ENCODE data around the gene GPRC5A. TPM values are rescaled to one million over a fixed set of nuclear protein-coding genes. Genes with fewer than 3 reads are reported as not detected.

Gene GPRC5A
- total and polyA plus RNA-seq, 4 donors, result 4.6 to 86.0 (median 22.5) TPM

DNA sequence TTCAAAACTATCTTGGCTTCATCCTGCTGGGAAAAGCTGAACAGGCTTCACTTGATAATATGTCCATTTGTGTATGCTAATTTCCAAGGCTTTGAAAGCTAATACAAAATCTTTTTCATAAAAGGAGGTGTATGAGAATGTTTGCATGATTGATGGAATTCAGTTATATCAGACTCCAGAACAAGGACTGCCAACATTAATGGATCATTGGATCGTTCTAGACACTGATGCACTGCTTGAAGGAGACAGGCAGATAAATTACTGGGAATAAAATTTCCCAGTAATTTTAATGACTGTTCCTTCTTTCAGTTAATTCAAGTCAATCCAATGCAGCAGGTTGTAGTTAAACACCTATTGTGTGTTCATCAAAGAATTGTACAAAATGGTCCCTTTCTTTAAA is 60.1 kb downstream of the GPRC5A start:
- intact Hi-C loops (cut with DNase I), result no loop called here

DNA sequence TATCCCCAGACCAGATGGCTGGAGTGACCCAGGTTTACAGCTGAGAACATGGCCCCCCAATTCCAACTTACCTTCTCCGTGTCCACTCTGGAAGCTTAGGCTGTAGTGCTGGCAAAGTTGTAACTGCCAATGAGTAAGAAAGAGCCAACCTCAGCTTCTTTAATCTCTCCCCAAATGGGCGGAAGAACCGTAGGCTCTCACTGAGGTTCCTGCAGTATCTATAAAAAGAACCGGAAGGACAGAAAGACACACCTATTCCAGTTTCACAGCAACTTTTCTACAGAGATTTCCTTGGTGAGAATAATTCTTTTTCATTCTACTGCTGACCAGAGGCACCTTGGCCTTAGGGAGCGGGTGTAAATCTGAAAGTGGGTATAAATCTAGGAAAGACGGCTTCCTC is 60.7 kb downstream of the GPRC5A start, which contains the start of gene GPRC5D:
TSS of gene GPRC5D (minus strand) at position 135 of the 400 bp plus-strand sequence. CDS start 1,786 bp downstream, outside the sequence.
- intact Hi-C loops (cut with DNase I), result no loop called here
- no peak within 1 kb of the TSS for H3K4me3 ChIP-seq (ENCODE audit: low read length in 2 of 2)
- H3K27ac ChIP-seq (ENCODE audit: low read depth in 1 of 2, low read length in 2 of 2), result no peak within 1 kb of the TSS
- DNase-seq (no peak), ATAC-seq (ENCODE audit: low FRiP score) (no peak)
- H3K4me1 ChIP-seq (ENCODE audit: control insufficient read depth in 1 of 2, insufficient read depth in 2 of 2, low read length in 2 of 2), result no peaks in the 10 kb centered on the region
- no peaks in the 10 kb centered on the region for H3K27me3 ChIP-seq (ENCODE audit: control insufficient read depth in 1 of 2, insufficient read depth in 2 of 2, low read length in 1 of 2)
- 96 to 98% methylated on average over 6 of the region's 6 CpGs for WGBS, 2 donors
- H3K36me3 ChIP-seq (ENCODE audit: control insufficient read depth in 1 of 2, insufficient read depth in 2 of 2, low read length in 1 of 2), result no peaks in the 10 kb centered on the region
- H3K9me3 ChIP-seq (ENCODE audit: control insufficient read depth, low read length), result no peaks in the 10 kb centered on the region

More for the DNA sequence above, 60.1 kb downstream of the GPRC5A start:
- Histone ChIP-seq H3K4me1 (ENCODE audit: control insufficient read depth in 1 of 2, insufficient read depth in 2 of 2, low read length in 2 of 2) (no peaks in the 10 kb centered on the region), H3K9me3 (ENCODE audit: control insufficient read depth, low read length) (no peaks in the 10 kb centered on the region), H3K4me3 (ENCODE audit: low read length in 2 of 2) (no peak overlapping the region), H3K27me3 (ENCODE audit: control insufficient read depth in 1 of 2, insufficient read depth in 2 of 2, low read length in 1 of 2) (no peaks in the 10 kb centered on the region), H3K36me3 (ENCODE audit: control insufficient read depth in 1 of 2, insufficient read depth in 2 of 2, low read length in 1 of 2) (no peaks in the 10 kb centered on the region), H3K27ac (ENCODE audit: low read depth in 1 of 2, low read length in 2 of 2) (no peak overlapping the region)
- ATAC-seq (ENCODE audit: low FRiP score) (no peak), DNase-seq (no peak)
- 90 to 91% methylated on average over 1 of the region's 1 CpG for WGBS, 2 donors

DNA sequence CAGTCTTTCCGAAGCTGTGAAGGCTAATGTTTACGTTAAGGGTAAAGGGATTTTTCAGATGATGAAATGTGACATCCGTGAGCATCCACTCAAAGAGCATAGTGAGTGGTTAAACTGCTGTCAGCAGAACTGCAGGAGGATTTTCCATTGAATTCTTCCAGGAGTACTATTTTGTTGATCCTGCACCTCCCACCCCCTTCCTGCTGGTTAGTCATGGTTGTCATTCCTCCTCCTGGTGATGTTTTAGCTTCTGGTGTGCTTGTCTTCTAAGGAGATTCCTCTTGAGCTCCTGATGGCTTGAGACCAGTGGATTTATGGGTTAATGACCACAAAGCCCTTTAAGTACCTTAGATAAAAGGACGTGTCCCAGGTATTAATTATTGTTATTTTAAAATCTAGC is 63.0 kb downstream of the GPRC5A start:
- no peak overlapping the region for H3K27ac ChIP-seq (ENCODE audit: low read depth in 1 of 2, low read length in 2 of 2)
- no peak for DNase-seq
- H3K4me1 ChIP-seq (ENCODE audit: control insufficient read depth in 1 of 2, insufficient read depth in 2 of 2, low read length in 2 of 2), result no peaks in the 10 kb centered on the region
- no peak for ATAC-seq (ENCODE audit: low FRiP score)
- H3K4me3 ChIP-seq (ENCODE audit: low read length in 2 of 2), result no peak overlapping the region
- no peaks in the 10 kb centered on the region for H3K36me3 ChIP-seq (ENCODE audit: control insufficient read depth in 1 of 2, insufficient read depth in 2 of 2, low read length in 1 of 2)
- no peaks in the 10 kb centered on the region for H3K9me3 ChIP-seq (ENCODE audit: control insufficient read depth, low read length)
- intact Hi-C loops (cut with DNase I), result no loop called here
- no peaks in the 10 kb centered on the region for H3K27me3 ChIP-seq (ENCODE audit: control insufficient read depth in 1 of 2, insufficient read depth in 2 of 2, low read length in 1 of 2)
- WGBS, 2 donors, result 76 to 78% methylated on average over 4 of the region's 4 CpGs

DNA sequence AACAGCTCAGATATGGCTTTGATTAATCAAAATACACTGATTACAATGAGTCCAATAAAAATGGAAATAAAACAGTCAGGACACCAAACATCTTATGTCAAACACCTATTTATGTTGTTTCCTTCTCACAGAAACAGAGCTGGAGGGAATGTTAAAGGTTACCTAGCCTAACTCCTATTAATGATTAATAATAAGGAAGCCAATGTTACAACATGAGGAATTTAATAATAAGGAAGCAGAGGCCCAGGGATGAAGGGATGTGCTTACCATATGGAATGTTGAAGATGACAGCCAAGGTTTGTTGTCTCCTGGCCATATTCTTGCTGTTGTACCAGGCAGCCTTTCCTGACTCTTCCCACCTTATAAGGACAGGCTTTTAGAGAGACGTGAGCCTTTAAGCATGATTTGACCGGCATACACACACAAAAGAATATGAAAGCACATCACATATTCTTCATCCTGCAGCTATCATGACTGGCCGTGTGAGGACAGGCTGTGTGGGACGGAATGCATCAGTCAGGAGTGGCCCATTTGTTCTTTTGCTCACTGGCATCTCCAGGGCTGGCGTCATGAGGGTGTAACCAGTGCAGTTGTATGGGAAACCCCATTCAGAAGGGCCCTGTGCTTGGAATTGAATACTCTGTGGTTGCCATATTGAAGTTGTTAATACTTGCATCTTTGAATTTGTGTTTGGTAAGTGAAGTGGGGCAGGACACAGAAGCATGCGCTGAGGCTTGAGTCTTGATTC is 63.7 kb downstream of the GPRC5A start:
- Histone ChIP-seq H3K9me3 (ENCODE audit: control insufficient read depth, low read length) (no peaks in the 10 kb centered on the region), H3K4me1 (ENCODE audit: control insufficient read depth in 1 of 2, insufficient read depth in 2 of 2, low read length in 2 of 2) (no peaks in the 10 kb centered on the region), H3K36me3 (ENCODE audit: control insufficient read depth in 1 of 2, insufficient read depth in 2 of 2, low read length in 1 of 2) (no peaks in the 10 kb centered on the region), H3K27ac (ENCODE audit: low read depth in 1 of 2, low read length in 2 of 2) (no peak overlapping the region), H3K4me3 (ENCODE audit: low read length in 2 of 2) (no peak overlapping the region), H3K27me3 (ENCODE audit: control insufficient read depth in 1 of 2, insufficient read depth in 2 of 2, low read length in 1 of 2) (no peaks in the 10 kb centered on the region)
- ATAC-seq (ENCODE audit: low FRiP score) (no peak), DNase-seq (no peak)
- WGBS, 2 donors, result 93 to 94% methylated on average over 6 of the region's 6 CpGs
- intact Hi-C loops (cut with DNase I), result no loop called here

DNA sequence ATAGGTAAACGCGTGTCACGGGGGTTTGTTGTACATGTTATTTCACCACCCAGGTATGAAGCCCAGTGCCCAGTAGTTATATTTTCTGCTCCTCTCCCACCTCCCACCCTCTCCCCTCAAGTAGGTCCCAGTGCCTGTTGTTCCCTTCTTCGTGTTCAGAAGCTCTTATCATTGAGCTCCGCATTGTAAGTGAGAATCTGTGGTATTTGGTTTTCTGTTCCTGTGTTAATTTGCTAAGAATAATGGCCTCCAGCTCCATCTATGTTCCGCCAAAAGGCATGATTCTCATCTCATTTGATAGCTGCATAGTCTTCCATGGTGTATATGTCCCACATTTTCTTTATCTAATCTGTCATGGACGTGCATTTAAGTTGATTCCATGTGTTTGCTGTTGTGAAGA is 67.5 kb downstream of the GPRC5A start:
- no peaks in the 10 kb centered on the region for H3K4me1 ChIP-seq (ENCODE audit: control insufficient read depth in 1 of 2, insufficient read depth in 2 of 2, low read length in 2 of 2)
- no peak for ATAC-seq (ENCODE audit: low FRiP score)
- WGBS, 2 donors, result 76 to 77% methylated on average over 7 of the region's 7 CpGs
- H3K27ac ChIP-seq (ENCODE audit: low read depth in 1 of 2, low read length in 2 of 2), result no peak overlapping the region
- no peaks in the 10 kb centered on the region for H3K27me3 ChIP-seq (ENCODE audit: control insufficient read depth in 1 of 2, insufficient read depth in 2 of 2, low read length in 1 of 2)
- H3K9me3 ChIP-seq (ENCODE audit: control insufficient read depth, low read length), result no peaks in the 10 kb centered on the region
- no peaks in the 10 kb centered on the region for H3K36me3 ChIP-seq (ENCODE audit: control insufficient read depth in 1 of 2, insufficient read depth in 2 of 2, low read length in 1 of 2)
- no peak overlapping the region for H3K4me3 ChIP-seq (ENCODE audit: low read length in 2 of 2)
- intact Hi-C loops (cut with DNase I), result no loop called here
- no peak for DNase-seq

DNA sequence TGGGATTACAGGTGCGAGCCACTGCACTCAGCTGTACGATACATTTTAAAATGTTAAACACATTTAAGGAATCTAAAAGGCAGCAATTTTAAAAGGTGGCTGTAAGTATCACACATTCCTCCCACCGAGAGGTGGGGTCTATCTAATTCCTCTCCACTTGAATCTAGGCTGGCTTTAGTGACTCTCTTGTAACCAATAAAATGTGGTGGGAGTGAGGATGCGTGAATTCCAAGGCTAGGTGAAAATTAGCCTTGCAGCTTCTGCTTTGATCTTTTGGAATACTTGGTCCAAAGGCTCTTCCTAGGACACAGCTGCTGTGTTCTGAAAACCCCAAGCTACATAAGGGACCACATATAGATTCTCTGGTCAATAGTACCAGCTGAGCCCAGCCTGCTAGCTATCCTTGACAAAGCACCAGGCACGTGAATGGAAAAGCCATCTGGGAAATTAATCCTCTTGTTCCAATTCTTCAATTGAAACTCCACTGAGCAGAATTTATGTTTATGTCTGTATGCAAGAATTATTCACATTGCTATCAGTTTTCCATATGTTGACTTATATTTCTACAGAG is 69.4 kb downstream of the GPRC5A start:
- Histone ChIP-seq H3K9me3 (ENCODE audit: control insufficient read depth, low read length) (no peaks in the 10 kb centered on the region), H3K27ac (ENCODE audit: low read depth in 1 of 2, low read length in 2 of 2) (no peak overlapping the region), H3K27me3 (ENCODE audit: control insufficient read depth in 1 of 2, insufficient read depth in 2 of 2, low read length in 1 of 2) (no peaks in the 10 kb centered on the region), H3K4me1 (ENCODE audit: control insufficient read depth in 1 of 2, insufficient read depth in 2 of 2, low read length in 2 of 2) (no peaks in the 10 kb centered on the region), H3K4me3 (ENCODE audit: low read length in 2 of 2) (no peak overlapping the region), H3K36me3 (ENCODE audit: control insufficient read depth in 1 of 2, insufficient read depth in 2 of 2, low read length in 1 of 2) (no peaks in the 10 kb centered on the region)
- no peak for DNase-seq
- 79 to 87% methylated on average over 5 of the region's 5 CpGs for WGBS, 2 donors
- ATAC-seq (ENCODE audit: low FRiP score), result no peak
- intact Hi-C loops (cut with DNase I), result no loop called here

DNA sequence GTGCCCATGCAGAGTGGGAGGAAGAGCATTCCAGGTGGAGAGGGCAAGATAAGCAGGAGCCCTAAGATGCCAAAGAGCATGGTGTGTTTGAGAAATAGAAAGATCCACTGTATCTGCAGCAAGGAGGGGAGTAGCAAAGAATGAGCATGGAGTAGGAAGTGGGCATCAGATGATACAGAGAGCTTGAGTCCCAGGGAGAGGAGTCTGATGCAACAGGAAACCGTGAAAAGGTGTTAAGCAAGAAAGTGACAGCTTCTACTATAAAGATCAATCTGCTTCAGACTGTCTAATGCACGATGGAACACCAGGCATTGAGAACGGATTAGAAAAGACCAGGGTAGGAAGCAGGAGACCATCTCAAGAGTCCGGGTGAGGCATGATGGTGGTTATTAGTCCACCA is 72.9 kb downstream of the GPRC5A start:
- H3K36me3 ChIP-seq (ENCODE audit: control insufficient read depth in 1 of 2, insufficient read depth in 2 of 2, low read length in 1 of 2), result no peaks in the 10 kb centered on the region
- ATAC-seq (ENCODE audit: low FRiP score), result no peak
- no peaks in the 10 kb centered on the region for H3K4me1 ChIP-seq (ENCODE audit: control insufficient read depth in 1 of 2, insufficient read depth in 2 of 2, low read length in 2 of 2)
- intact Hi-C loops (cut with DNase I), result no loop called here
- WGBS, 2 donors, result 94 to 95% methylated on average over 4 of the region's 4 CpGs
- no peaks in the 10 kb centered on the region for H3K27me3 ChIP-seq (ENCODE audit: control insufficient read depth in 1 of 2, insufficient read depth in 2 of 2, low read length in 1 of 2)
- no peak overlapping the region for H3K27ac ChIP-seq (ENCODE audit: low read depth in 1 of 2, low read length in 2 of 2)
- no peak overlapping the region for H3K4me3 ChIP-seq (ENCODE audit: low read length in 2 of 2)
- H3K9me3 ChIP-seq (ENCODE audit: control insufficient read depth, low read length), result no peaks in the 10 kb centered on the region
- no peak for DNase-seq

DNA sequence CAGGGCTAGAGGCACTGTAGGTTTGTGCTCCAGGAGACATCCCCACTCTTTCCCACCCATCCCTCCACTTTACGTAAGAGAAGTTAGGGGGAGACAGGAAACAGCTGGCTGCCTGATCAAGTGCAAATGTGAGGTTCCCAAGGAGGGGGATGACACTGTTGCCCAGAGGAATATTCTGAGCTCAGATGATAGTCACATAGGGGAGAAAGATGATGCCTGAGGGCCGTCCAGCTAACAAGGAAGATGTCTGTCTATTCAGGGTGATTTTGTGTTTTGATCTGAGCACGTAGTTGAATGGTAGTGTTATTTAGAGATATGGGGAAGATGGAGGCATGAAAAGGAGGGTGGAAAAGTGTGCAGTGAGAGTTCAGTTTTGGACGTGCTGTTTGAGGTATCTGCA is 74.5 kb downstream of the GPRC5A start:
- Histone ChIP-seq H3K36me3 (ENCODE audit: control insufficient read depth in 1 of 2, insufficient read depth in 2 of 2, low read length in 1 of 2) (no peaks in the 10 kb centered on the region), H3K27me3 (ENCODE audit: control insufficient read depth in 1 of 2, insufficient read depth in 2 of 2, low read length in 1 of 2) (no peaks in the 10 kb centered on the region), H3K9me3 (ENCODE audit: control insufficient read depth, low read length) (no peaks in the 10 kb centered on the region), H3K27ac (ENCODE audit: low read depth in 1 of 2, low read length in 2 of 2) (no peak overlapping the region), H3K4me3 (ENCODE audit: low read length in 2 of 2) (no peak overlapping the region), H3K4me1 (ENCODE audit: control insufficient read depth in 1 of 2, insufficient read depth in 2 of 2, low read length in 2 of 2) (no peaks in the 10 kb centered on the region)
- intact Hi-C loops (cut with DNase I), result no loop called here
- ATAC-seq (ENCODE audit: low FRiP score), result no peak
- 66 to 70% methylated on average over 4 of the region's 4 CpGs for WGBS, 2 donors
- no peak for DNase-seq

Data from aorta (tissue), 5 donors.